Cardiac muscle cell (in vitro differentiated cells and primary cell): ENCODE measurements around the gene CANT1. TPM values are rescaled to one million over a fixed set of nuclear protein-coding genes. Genes with fewer than 3 reads are reported as not detected.

ENCODE experiments used
- DNase-seq, 2 donors: peaks; one replicate each; pipeline versions ENCODE4 v3.0.0 to v3.0.0-alpha.2; 2010 to 2017; ENCODE audit warnings: low read depth in 1 of 2, low spot score in 1 of 2
- H3K27ac ChIP-seq: fragments of 200-600 bp; sonication (generic); 2 replicates; pipeline ENCODE4 v1.5.1; 2016
- H3K27me3 ChIP-seq: fragments of 200-600 bp; sonication (generic); 2 replicates; pipeline ENCODE4 v1.6.0; 2016; ENCODE audit warnings: control low read depth
- H3K36me3 ChIP-seq: fragments of 200-600 bp; sonication (generic); 2 replicates; pipeline ENCODE4 v1.5.1; 2016; ENCODE audit warnings: control low read depth
- H3K4me1 ChIP-seq: fragments of 200-600 bp; sonication (generic); 2 replicates; pipeline ENCODE4 v1.8.1; 2017; ENCODE audit warnings: low read depth, mild to moderate bottlenecking, mixed run types
- H3K4me3 ChIP-seq: fragments of 200-600 bp; sonication (generic); 2 replicates; pipeline ENCODE4 v1.5.1; 2016; ENCODE audit warnings: mild to moderate bottlenecking
- H3K9me3 ChIP-seq: fragments of 200-600 bp; sonication (generic); 2 replicates; pipeline ENCODE4 v1.5.1; 2017; ENCODE audit warnings: low read depth, mild to moderate bottlenecking, control low read depth
- CTCF ChIP-seq: IDR thresholded peaks from 2 replicates; pipeline ENCODE4 v1.5.1; 2012; ENCODE audit warnings: low read depth, mild to moderate bottlenecking, low read length
- polyA plus RNA-seq: library from polyadenylated mRNA; unstranded; fragments of >200 nt; fragmentation: Nextera tagmentation; extraction: Ambion mirVana; gene quantifications from 2 replicates; pipeline ENCODE4 v1.2.1, GENCODE V29; 2016
- total RNA-seq: library from RNA; depleted of rRNA; stranded (reverse); fragments of >200 nt; gene quantifications from 2 replicates; pipeline ENCODE4 v1.2.3, GENCODE V29; 2016

CANT1 gene
- total and polyA plus RNA-seq, 2 experiments from 2014 or later: 33.6 to 55.3 TPM

GRCh38 chr17:78944956-78945355, 64.6 kb downstream of the CANT1 start:
- no peaks in the 10 kb centered on the region for H3K27me3 ChIP-seq
- no peak overlapping the region for H3K4me3 ChIP-seq
- no peak for TF ChIP-seq CTCF
- H3K9me3 ChIP-seq: no peaks in the 10 kb centered on the region
- peaks cover 9% of the 10 kb centered on the region for H3K4me1 ChIP-seq
- no peak overlapping the region for H3K27ac ChIP-seq
- no peaks in the 10 kb centered on the region for H3K36me3 ChIP-seq
- DNase-seq: no peak

- no peak for DNase-seq
- H3K4me1 ChIP-seq: peaks cover 15% of the 10 kb centered on the region
- no peaks in the 10 kb centered on the region for H3K9me3 ChIP-seq
- no peaks in the 10 kb centered on the region for H3K27me3 ChIP-seq
- no peak overlapping the region for H3K27ac ChIP-seq
- H3K4me3 ChIP-seq: no peak overlapping the region
- H3K36me3 ChIP-seq: no peaks in the 10 kb centered on the region
- TF ChIP-seq CTCF: no peak
Measured at GRCh38 chr17:78944026-78944425, 65.5 kb downstream of the CANT1 start.

Other genes starting within 250 kb of the CANT1 start
- gene CYTH1, start 227.5 kb downstream of the CANT1 start, total RNA-seq: 25.2 and 39.6 TPM in 2 replicates
- gene CYTH1, start 227.5 kb downstream of the CANT1 start, polyA plus RNA-seq: 21.9 and 36.4 TPM in 2 replicates
- gene USP36, start 168.9 kb downstream of the CANT1 start, total RNA-seq: 18.9 and 27.8 TPM in 2 replicates
- gene USP36, start 168.9 kb downstream of the CANT1 start, polyA plus RNA-seq: 27.1 and 35.4 TPM in 2 replicates
- 0.21 and 0.42 TPM in 2 replicates for gene CEP295NL, start 106.6 kb downstream of the CANT1 start, total RNA-seq
- gene CEP295NL, start 106.6 kb downstream of the CANT1 start, polyA plus RNA-seq: not detected in 2 replicates
- 22.0 and 25.8 TPM in 2 replicates for gene TIMP2, start 84.4 kb downstream of the CANT1 start, total RNA-seq
- gene TIMP2, start 84.4 kb downstream of the CANT1 start, polyA plus RNA-seq: 4.2 and 5.9 TPM in 2 replicates
- 178 and 185 TPM in 2 replicates for gene LGALS3BP, start 29.8 kb downstream of the CANT1 start, total RNA-seq
- 181 and 213 TPM in 2 replicates for gene LGALS3BP, start 29.8 kb downstream of the CANT1 start, polyA plus RNA-seq
- gene C1QTNF1, start 14.4 kb upstream of the CANT1 start, total RNA-seq: 12.5 and 16.4 TPM in 2 replicates
- gene C1QTNF1, start 14.4 kb upstream of the CANT1 start, polyA plus RNA-seq: 6.8 and 10.2 TPM in 2 replicates
- 29.5 and 69.8 TPM in 2 replicates for gene ENGASE, start 65.1 kb upstream of the CANT1 start, total RNA-seq
- 48.8 and 56.1 TPM in 2 replicates for gene ENGASE, start 65.1 kb upstream of the CANT1 start, polyA plus RNA-seq